ENCODE measurements around the gene SLC12A5.

GRCh38 chr20:46031014-46031569, 2.1 kb downstream of the SLC12A5 start:
- TF ChIP-seq POLR2A (IDR thresholded peaks at IDR 0.05) (no peak), CTCF (IDR thresholded peaks at IDR 0.05) (no peak)
